ENCODE measurements around the gene CASKIN2. TPM values are rescaled to one million over a fixed set of nuclear protein-coding genes. Genes with fewer than 3 reads are reported as not detected.

Gene CASKIN2
- total and polyA plus RNA-seq, 10 of the 15 experiments (the other 5 are each of a cell fraction or from before 2014, with no cell fraction given) = 0.02 to 2.7 (median 0.44) TPM; not detected in 1

- peak; percentile 28 to 43; a peak in 1 of 4 replicates for TF ChIP-seq IKZF2 (IDR thresholded peaks at IDR 0.05)
- peak; percentile 70 for TF ChIP-seq DPF2 (IDR thresholded peaks at IDR 0.05)
- TF ChIP-seq RAD51 (IDR thresholded peaks at IDR 0.05) = no peak
- TF ChIP-seq IKZF1 (conservative IDR thresholded peaks at IDR 0.05) = peak; percentile 71
- TF ChIP-seq PAX8 (IDR thresholded peaks at IDR 0.05) = no peak
- TF ChIP-seq MXI1 (IDR thresholded peaks at IDR 0.05; ENCODE audit: low read depth, low read length) = no peak
- TF ChIP-seq, protein P1, sequence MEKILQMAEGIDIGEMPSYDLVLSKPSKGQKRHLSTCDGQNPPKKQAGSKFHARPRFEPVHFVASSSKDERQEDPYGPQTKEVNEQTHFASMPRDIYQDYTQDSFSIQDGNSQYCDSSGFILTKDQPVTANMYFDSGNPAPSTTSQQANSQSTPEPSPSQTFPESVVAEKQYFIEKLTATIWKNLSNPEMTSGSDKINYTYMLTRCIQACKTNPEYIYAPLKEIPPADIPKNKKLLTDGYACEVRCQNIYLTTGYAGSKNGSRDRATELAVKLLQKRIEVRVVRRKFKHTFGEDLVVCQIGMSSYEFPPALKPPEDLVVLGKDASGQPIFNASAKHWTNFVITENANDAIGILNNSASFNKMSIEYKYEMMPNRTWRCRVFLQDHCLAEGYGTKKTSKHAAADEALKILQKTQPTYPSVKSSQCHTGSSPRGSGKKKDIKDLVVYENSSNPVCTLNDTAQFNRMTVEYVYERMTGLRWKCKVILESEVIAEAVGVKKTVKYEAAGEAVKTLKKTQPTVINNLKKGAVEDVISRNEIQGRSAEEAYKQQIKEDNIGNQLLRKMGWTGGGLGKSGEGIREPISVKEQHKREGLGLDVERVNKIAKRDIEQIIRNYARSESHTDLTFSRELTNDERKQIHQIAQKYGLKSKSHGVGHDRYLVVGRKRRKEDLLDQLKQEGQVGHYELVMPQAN (conservative IDR thresholded peaks at IDR 0.05) = no peak
- TF ChIP-seq CUX1 (IDR thresholded peaks at IDR 0.05; ENCODE audit: insufficient replicate concordance, low read depth, low read length) = no peak
- TF ChIP-seq YY1 (IDR thresholded peaks at IDR 0.05; ENCODE audit: low read depth, low read length) = no peak
- peak; percentile 81 for TF ChIP-seq GATAD2B (conservative IDR thresholded peaks at IDR 0.05; ENCODE audit: low read depth)
- TF ChIP-seq KLF5 (IDR thresholded peaks at IDR 0.05; ENCODE audit: partially characterized antibody) = no peak
- TF ChIP-seq CTCF (IDR thresholded peaks at IDR 0.05 in 2 of 3, conservative IDR thresholded peaks at IDR 0.05 in 1 of 3; ENCODE audit: control insufficient read depth in 2 of 3, extremely low read depth in 1 of 3, insufficient read depth in 1 of 3, low read depth in 3 of 3, low read length in 3 of 3) = no peak
- TF ChIP-seq NBN (IDR thresholded peaks at IDR 0.05) = 0 out of 2 replicates have a peak, but pooled peaks have one; percentile 35
- no peak for TF ChIP-seq JUND (IDR thresholded peaks at IDR 0.05; ENCODE audit: low read depth, low read length)
- TF ChIP-seq, protein P2, sequence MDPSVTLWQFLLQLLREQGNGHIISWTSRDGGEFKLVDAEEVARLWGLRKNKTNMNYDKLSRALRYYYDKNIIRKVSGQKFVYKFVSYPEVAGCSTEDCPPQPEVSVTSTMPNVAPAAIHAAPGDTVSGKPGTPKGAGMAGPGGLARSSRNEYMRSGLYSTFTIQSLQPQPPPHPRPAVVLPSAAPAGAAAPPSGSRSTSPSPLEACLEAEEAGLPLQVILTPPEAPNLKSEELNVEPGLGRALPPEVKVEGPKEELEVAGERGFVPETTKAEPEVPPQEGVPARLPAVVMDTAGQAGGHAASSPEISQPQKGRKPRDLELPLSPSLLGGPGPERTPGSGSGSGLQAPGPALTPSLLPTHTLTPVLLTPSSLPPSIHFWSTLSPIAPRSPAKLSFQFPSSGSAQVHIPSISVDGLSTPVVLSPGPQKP (IDR thresholded peaks at IDR 0.05; ENCODE audit: low read depth, low read length) = no peak
- TF ChIP-seq BHLHE40 (IDR thresholded peaks at IDR 0.05; ENCODE audit: borderline replicate concordance in 1 of 2, low read depth in 2 of 2, low read length in 1 of 2) = peak in 1 of 2 experiments; percentile 81; a peak in 2 of 4 replicates
- no peak for TF ChIP-seq SMARCA5 (IDR thresholded peaks at IDR 0.05)
- TF ChIP-seq ESRRA (IDR thresholded peaks at IDR 0.05; ENCODE audit: low read length) = no peak
- no peak for TF ChIP-seq CHD1 (IDR thresholded peaks at IDR 0.05; ENCODE audit: low read depth, low read length)
- TF ChIP-seq ZBED1 (IDR thresholded peaks at IDR 0.05; ENCODE audit: borderline replicate concordance) = no peak
- no peak for TF ChIP-seq SIN3A (IDR thresholded peaks at IDR 0.05; ENCODE audit: low read depth, low read length)
- TF ChIP-seq HDAC6 (IDR thresholded peaks at IDR 0.05; ENCODE audit: unreplicated experiment) = no peak
These were observed 19.8 kb upstream of the CASKIN2 start (continued) for GRCh38 chr17:75535119-75535537.

Data from GM12878 (cell line).